Left cardiac atrium (tissue), 4 donors: ENCODE results near the gene METTL22. TPM values are rescaled to one million over a fixed set of nuclear protein-coding genes. Genes with fewer than 3 reads are reported as not detected.

Source experiments
- ATAC-seq, 2 donors: fragments of 200-7000 bp; cut with Tn5 transposase; one replicate each; pipeline ENCODE4 v1.9.1; 2020; ENCODE audit warnings: mild to moderate bottlenecking in 2 of 2, moderate library complexity in 2 of 2
- DNase-seq: peaks from one replicate; pipeline ENCODE4 v3.0.0-alpha.2; 2020
- intact Hi-C, 2 donors: fragments of 100-400 bp; cut with DNase I; formaldehyde crosslinking; loops; one replicate each; pipeline versions ENCODE4 v1.14.1 to v1.15.1; 2022 to 2023
- total RNA-seq, 2 donors: library from RNA; stranded (reverse); fragmentation: NEBNext Ultra II Directional; extraction: Animal tissue kit (Norgen Biotek cat#: 25700); gene quantifications; one replicate each; pipeline ENCODE4 v1.2.1, GENCODE V29; 2021
- donor health status: DM: no; HTN: yes; CAD: no.
- donor health status: DM: no; HTN: yes; CAD: no; lungs with severe emphysema.
- donor health status: DM: yes; HTN: yes; CAD: no.
- donor health status: Dilated cardiomyopathy.

METTL22 gene
- total RNA-seq, 2 donors from 2014 or later = 24.7 to 31.0 TPM

DNA sequence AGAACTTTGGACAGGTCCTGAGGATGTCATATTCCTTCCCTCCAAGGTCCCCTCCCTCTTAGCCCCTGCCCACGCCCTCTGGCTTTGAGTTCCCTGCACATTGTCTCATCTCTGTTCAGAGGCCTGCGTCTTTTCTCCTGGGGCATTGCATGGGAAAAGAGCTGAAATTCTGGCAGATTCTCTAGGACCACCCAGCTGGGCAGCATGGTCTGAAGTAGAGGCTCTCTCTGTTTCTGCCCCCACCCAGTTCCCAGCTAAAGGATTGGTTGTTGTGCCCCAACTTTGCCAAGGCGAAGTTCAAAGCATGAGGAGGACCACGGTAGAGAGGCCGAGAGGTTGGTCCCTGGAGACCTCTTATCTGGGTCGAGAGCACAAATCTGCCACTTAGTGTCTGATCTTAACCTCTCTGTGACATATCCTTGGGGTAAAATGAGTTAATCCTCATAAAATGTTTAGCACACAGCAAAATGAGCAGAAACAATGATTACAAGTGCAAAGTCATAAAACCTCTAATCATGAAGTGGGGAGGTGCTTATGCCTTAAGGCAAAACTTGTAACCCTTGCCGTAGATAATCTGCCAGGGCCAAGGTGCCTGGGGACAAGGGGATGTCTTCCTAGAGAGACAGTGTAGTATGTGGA is 55.4 kb downstream of the METTL22 start:
- no peak for DNase-seq
- ATAC-seq = no peak
- intact Hi-C loops = no loop called here

DNA sequence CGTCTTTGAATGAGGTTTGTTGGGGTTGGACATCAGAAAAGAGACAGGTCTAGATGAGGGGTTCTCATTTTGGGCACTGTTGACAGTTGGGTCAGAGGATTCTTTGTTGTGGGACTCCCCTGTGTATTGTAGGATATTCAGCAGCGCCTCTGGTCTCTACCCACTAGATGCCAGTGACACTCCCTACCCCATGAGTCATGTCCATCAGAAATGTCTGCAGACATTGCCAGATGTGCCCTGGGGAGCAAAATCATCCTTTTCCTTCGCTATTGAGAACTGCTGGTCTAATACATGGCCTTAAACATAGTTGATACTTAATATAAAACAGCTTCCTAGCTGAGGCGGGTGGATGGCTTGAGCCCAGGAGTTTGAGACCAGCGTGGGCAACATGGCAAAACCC is 56.0 kb downstream of the METTL22 start:
- intact Hi-C loops = no loop called here
- ATAC-seq = no peak

DNA sequence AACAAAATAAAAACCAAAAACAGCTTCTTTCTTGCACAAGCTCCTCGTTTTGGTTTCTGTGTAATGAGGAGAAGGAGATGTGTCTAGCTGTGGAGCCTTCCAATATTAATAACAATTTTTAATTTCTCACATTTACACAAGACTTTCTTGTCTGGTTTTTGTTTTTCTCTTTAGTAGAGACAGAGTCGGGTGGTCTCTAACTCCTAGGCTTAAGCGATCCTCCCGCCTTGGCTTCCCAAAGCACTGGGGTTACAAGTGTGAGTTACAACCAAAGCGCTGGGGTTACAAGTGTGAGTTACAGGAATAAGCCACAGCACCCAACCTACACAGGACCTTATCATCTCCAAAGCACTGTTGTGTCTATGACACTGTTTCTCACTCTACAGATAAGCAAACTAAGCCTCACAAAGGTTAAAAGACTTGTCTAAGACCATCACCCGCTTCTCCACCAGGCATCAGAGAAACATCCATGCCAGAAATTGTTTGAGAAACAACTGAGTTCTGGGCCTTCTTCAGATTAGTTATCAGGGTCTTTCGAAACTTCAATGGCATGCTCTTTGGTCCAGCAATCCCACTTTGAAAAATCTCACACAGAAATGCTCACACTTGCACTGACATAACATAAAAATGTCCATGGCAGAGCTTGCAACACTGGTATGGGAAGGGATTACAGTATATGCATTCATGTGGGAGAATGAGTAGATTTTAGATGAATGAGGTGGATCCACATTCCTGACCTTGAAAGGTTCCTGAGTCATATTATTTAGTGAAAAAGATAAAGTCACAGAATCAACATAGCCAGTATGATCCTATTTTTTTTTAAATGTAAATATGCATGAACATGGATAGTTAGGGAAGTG is 56.8 kb downstream of the METTL22 start:
- DNase-seq (no peak), ATAC-seq (no peak)
- intact Hi-C loops = no loop called here

More for the DNA sequence above, 56.0 kb downstream of the METTL22 start:
- DNase-seq = no peak

DNA sequence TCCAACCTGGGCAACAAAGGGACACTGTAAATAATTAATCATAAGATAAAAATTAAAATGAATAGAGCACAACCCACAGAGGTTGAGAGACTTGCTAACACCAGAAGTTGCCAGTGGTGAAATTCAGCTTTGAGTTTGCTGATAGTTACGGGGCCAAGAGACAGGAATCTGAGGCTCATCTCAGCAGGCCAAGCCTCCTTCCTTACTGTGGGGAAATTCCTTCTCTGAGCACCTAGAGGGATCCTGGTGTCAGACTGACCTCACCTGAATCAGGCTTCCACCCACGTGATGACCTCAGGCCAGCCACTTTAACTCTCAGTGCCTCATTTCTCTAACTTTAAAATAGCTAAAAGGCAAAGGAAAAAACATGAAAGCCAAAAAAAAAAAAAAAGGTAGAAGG is 57.7 kb downstream of the METTL22 start:
- DNase-seq (no peak), ATAC-seq (no peak)
- intact Hi-C loops = no loop called here

DNA sequence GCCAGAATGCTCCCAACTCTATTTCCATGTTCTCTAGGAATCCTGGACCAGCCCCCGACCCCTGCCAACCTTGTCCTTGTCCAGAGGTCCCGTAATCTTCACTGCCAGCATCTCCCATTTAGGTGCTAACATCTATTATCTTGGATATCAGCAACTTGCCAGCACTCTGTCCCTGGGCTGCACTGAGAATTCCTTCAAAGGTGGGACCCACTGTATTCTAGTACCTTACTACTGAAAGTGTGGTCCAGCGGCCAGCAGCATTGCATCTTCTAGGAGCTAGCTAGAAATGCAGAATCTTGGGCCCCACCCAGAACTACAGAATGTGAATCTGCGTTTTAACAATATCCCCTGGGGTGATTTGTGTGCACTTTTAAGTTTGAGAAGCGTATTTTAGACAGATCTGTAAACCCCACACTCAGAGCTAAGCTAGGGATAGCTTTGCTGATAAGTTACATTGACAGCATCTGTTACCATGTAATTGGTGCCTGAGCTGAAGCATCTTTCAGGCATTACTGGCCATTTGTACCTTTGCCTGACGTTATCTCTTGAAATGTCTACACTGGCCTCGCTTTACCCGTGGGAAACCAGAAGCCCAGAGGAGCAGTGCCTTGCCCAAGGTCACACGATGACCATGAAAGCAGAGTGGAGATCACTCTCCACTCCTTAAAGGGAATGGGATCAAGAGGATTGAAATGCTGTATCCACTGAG is 61.2 kb downstream of the METTL22 start:
- intact Hi-C loops = no loop called here
- ATAC-seq (no peak), DNase-seq (no peak)

DNA sequence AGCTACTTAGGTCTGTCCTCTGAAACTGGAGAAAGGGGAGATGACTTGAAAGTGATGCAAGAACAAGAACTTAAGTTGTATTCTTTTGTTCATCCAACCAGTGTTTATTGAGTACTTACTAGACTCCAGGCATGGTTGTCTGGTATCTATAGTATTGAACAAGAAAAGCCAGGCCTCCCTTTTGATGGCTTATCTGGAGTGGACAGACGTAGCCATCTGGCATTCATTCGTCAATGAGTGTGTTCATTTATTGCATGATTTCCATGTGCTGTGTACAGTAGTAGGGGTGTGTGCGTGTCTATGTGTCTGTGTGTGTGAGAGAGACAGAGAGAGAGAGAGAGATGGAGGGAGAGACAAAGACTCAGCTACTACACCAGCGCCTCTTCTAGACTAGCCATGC is 62.1 kb downstream of the METTL22 start:
- DNase-seq (no peak), ATAC-seq (no peak)
- intact Hi-C loops = no loop called here

DNA sequence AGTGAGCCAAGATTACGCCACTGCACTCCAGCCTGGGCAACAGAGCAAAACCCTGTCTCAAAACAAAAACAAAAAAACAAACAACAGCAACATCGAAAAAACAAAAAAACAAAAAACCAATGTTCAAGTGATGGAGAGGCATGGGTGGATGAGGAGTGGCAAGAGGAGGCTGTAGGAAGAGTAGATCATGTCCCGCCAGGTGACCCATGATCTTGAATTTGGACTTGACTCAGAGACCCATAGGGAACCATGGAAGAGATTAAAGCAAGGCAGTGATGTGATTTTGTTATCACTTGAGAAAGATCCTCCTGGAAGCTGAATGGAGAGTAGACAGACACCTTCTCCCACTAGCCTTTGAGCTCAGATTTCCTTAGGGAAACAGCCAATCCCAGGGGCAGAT is 64.1 kb downstream of the METTL22 start:
- no peak for DNase-seq
- no peak for ATAC-seq
- intact Hi-C loops = no loop called here

DNA sequence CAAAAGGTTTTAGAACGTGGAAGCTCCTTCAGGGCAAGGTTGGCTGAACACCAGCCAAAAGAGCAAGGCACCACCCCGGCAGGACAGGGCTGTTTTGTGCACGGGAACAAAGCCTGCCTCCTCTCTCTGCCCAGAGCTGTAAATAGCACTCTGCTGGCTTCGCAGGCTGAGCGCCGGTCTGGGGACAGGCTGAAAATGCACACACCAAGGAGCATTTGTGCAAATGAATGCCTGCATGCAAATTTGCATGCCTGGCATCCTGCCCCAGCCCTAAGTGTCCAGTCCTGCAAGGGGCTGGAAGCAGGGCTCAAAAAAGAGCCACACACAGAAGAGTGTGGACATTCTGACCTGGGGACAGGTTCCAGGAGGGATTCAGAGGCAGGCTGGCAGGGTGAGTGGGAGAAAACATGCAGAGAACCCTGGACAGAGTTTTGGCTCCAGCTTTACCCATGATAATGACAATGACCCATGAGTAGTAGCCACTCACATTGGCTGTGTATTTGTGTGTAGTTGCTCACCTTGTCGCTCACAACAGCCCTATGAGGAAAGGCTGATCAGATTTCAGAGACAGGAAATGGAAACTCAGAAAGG is 64.6 kb downstream of the METTL22 start:
- peak; percentile 29 for DNase-seq
- intact Hi-C loops = no loop called here

DNA sequence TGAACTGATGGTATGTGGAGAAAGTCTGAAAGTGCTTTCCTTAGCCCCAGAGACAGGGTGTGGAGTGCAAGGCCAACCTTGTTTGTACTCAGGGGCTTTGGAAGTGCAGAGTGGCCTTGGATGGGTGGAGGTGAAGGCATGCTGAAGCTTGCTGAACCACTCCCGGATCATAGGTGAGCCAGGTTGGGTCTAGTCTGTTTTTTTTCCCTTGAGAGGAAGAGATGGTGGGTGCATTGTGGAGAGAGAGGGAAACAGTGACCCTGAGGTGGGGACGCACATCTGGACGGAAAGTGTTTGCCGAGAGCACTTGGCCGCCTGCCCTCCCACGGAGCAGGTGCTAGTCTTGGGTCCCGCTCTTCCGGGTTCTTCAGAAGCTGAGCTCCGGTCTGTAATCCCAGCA is 65.4 kb downstream of the METTL22 start:
- ATAC-seq (no peak), DNase-seq (no peak)
- intact Hi-C loops = no loop called here

More for the DNA sequence above, 64.6 kb downstream of the METTL22 start:
- ATAC-seq = peak; percentile 76 to 88

DNA sequence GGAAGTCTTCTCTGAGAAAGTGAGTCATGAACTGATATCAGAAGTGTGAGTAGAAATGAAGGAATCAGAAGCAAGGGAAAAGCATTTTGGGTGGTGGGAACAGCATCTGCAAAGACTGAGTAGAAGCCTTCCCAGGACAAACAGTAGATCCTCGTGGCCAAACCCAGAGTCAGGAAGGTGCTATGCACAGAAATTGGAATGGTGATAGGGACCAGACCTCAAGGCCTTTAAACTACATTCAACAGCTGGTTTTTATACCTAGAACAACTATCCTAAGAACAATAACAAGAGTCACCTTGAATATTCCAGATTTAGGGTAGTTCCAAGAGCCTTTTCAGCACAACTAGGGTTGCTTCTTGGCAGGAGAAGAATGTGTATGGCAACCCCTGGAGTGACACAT is 68.2 kb downstream of the METTL22 start:
- DNase-seq = no peak
- intact Hi-C loops = no loop called here
- ATAC-seq = no peak

DNA sequence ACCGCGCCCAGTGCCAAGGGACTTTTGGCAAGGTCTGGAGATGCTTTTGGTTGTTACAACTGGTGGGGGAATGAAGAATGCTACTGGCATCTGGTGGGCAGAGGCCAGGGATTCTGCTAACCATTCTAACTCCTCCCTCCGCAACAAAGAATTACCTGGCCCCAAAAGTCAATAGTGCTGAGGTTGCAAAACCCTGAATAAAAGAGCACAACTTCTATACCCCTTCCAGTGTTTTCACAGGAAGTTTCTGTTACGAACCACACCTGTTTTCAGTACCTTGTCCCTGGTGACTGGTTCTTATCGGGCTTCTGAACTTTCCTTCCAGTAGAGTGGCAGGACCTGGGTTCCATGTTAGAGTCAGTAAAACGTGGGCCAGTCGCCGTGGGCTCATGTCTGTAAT is 70.2 kb downstream of the METTL22 start:
- no peak for ATAC-seq
- intact Hi-C loops = no loop called here
- no peak for DNase-seq

DNA sequence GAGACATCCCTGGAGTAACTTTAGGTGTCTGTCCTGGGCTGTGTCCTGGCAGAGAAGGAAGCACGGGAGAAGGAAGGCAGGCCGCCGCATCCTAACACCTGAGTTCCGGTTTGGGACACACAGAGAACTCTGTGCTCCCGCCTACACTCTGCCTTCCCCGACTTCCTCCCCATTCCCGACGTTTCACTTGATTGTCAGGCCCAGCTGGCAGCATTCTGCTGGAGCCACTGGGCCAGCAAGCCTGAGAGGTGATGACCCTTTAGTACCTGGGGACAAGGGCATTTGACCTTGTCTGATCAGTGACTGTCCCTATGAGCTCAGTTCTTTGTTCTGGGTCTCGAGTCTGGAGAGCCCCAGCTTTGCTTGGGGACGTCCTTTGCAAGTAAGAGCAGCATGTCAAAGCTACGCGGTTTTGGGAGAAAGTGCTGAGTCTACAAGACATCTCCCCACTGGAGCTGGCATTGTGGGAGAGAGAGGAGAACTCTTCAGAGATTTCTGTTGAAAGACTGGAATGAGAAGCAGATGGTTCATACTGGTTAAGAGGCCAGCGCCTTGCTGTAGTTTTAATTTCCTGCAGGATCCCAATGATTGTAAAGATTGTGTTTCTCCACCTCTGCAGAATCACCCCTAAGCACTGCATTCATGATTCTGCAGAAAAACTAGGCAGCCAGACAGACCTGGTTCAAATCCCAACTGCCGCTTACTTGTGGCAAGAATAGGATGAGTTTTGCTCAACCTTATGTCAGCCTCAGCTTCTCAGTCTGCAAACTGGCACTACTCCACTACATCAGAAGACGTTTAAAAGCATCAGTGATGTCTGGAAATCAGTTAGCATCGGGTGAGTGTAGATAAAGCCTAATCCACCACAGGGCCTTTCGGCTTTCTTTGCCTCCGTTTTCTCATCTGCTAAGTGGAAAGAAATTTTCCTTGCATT is 73.6 kb downstream of the METTL22 start:
- no peak for ATAC-seq
- DNase-seq = no peak
- intact Hi-C loops = no loop called here

DNA sequence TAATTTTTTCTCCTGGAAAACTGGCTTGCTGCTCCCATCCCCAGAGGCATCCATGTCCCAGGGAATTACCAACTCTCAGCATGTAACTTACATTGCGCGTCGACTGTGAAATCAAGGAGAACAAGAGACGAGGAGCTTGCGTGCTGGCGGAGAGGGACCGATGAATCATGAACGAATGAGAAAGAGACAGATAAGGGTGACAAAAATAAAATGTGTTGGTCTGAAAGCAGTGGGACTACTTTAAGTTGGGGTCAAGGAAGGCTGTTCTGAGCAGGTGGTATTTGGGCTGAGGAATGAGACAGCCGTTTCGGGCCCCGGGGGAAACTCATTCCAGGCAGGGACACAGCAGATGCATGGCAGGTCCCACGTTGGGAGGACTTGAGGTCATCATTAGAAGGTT is 75.4 kb downstream of the METTL22 start:
- intact Hi-C loops = no loop called here
- ATAC-seq = peak in 1 of 2 donors; percentile 78
- no peak for DNase-seq

DNA sequence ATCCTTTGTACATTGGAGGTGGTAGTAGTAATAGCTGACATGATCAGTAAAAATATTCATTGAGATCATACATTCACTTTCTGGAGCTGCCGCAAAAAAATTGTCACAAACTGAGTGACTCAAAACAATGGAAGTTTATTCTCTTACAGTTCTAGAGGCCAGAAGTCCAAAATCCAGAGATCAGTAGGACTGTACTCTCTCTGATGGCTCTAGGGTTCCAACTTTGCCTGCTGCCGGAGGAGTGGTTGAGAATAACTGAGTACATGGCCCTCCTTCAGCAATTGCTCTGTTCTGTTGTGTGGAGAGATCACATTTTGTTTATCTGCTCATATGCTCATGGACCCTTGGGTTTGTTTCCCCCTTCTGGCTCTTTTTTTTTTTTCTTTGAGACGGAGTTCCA is 76.5 kb downstream of the METTL22 start:
- ATAC-seq (no peak), DNase-seq (no peak)
- intact Hi-C loops = no loop called here

Other genes with a start within 250 kb of the METTL22 start
- not detected for gene TMEM114, start 31.2 kb upstream of the METTL22 start, total RNA-seq
- gene ABAT, start 52.9 kb downstream of the METTL22 start, total RNA-seq = 1 to 10 TPM; 4.2 to 5.0 TPM
- 10 to 100 TPM; 10.3 to 12.1 TPM for gene TMEM186, start 175.9 kb downstream of the METTL22 start, total RNA-seq
- gene PMM2, start 176.1 kb downstream of the METTL22 start, total RNA-seq = 10 to 100 TPM; 21.3 to 38.3 TPM
- gene CARHSP1, start 247.3 kb downstream of the METTL22 start, total RNA-seq = 10 to 100 TPM; 35.5 to 37.6 TPM